GM18858 (cell line): ENCODE data around the gene OR10A3.

Experiments
- ATAC-seq: cut with Tn5 transposase; IDR thresholded peaks from one replicate; pipeline ENCODE4 v1.9.1; 2021; ENCODE audit not compliant: unreplicated experiment

OR10A3 gene, protein sequence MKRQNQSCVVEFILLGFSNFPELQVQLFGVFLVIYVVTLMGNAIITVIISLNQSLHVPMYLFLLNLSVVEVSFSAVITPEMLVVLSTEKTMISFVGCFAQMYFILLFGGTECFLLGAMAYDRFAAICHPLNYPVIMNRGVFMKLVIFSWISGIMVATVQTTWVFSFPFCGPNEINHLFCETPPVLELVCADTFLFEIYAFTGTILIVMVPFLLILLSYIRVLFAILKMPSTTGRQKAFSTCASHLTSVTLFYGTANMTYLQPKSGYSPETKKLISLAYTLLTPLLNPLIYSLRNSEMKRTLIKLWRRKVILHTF

GRCh38 chr11:7941608-7942007 lies at the start of gene OR10A3:
OR10A3 (minus strand) TSS chr11:7941708; CDS start chr11:7939520, 2,188 bp downstream.
- ATAC-seq = no peak

DNA sequence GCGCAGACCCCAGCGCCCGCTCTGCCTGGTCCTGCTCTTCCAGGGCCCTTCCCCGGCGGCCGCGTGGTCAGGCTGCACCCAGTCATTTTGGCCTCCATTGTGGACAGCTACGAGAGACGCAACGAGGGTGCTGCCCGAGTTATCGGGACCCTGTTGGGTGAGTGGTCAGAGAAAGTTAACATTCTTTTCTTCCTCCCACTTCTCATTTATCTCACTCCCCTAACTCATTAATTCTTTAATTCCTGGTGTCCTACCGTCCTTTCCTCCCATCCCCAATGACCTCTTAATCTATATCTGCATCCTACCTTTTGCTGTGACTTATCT lies 46.0 kb upstream of the OR10A3 start:
- ATAC-seq = peak; percentile 2

DNA sequence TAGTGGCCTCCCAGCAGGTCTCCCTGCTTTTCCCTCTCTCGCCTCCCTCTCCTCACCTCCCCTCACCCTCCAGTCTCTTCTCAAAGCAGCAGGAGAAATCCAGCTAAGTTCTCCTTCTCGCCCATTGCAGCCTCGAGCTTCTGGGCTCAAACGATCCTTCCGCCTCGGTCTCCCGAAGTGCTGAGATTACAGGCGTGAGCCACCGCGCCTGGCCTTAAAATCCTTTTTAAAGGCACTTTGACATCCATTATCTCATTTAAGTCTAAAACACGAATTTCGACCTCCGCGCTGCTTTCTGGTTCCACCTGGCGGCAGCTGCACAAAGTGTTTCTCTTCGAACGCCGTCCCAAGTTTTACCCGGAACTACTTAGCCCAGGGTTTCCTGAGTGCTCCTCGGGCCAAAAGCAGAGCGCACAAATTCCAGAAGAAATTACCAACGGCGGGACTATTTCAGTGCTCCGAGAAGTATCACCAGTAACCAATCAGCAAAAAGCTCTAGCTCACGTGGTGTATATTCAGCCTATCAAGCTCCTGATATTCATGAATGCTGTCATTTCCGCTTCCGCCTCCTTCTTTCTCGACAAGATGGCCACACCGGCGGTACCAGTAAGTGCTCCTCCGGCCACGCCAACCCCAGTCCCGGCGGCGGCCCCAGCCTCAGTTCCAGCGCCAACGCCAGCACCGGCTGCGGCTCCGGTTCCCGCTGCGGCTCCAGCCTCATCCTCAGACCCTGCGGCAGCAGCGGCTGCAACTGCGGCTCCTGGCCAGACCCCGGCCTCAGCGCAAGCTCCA lies 45.5 kb upstream of the OR10A3 start, which contains the start of gene EIF3F:
Gene EIF3F (plus strand): TSS at position 570 of the 792 bp plus-strand sequence. CDS start 16 bp downstream, at position 586.
- peak; percentile 94 for ATAC-seq

GRCh38 chr11:7983832-7984590 lies 42.5 kb upstream of the OR10A3 start:
- ATAC-seq = no peak

DNA sequence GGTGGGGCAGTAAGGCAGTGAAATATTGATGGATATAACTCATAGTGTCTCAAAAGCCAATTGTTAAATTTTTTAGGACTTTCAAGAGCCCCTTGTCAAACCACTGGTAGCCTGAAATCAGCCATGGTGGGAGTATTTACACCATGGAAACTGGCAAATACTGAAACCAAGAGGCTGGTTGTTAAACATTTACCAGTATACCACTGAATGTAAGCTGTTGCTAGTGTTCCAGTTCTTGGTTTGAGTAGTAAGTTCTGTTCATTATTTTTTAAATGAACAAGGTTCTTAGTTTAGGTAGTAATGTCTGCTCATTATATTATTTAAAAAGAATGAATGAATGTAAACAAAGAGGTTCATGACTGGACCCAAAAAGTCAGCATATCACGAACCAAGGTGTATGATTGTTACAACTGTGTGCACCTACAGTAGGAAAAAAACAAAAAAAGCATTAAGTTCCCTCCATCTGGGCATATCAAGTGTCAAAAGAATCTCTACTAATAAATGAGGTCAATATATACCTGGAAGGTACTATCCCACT lies 41.1 kb upstream of the OR10A3 start:
- ATAC-seq = peak; percentile 32

DNA sequence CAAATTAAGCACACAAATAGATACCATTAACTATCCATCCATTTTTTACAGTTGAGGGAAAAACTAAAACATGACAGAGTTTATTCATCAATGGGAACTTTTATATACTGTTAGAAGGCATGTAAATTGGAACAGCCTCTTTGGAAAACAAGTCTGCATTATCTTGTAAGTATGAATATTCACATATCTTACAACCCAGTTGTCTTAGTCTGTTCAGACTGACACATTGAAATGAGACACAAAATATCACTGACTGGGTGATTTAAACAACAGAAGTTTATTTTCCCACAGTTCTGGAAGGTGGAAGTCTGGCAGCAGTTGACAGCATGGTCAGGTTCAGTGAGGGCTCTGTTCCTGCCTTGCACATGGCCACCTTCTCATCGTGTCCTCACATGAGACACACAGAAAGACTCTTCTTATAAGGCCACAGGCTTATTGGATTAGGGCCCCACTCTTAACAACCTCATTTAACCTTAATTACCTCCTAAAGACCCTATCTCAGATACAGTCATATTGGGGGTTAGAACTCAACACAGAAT lies 40.2 kb upstream of the OR10A3 start:
- ATAC-seq = no peak

- no peak for ATAC-seq
Observed at GRCh38 chr11:7977232-7977917, 35.9 kb upstream of the OR10A3 start.

- no peak for ATAC-seq
Observed at GRCh38 chr11:7974668-7975067, 33.2 kb upstream of the OR10A3 start.

DNA sequence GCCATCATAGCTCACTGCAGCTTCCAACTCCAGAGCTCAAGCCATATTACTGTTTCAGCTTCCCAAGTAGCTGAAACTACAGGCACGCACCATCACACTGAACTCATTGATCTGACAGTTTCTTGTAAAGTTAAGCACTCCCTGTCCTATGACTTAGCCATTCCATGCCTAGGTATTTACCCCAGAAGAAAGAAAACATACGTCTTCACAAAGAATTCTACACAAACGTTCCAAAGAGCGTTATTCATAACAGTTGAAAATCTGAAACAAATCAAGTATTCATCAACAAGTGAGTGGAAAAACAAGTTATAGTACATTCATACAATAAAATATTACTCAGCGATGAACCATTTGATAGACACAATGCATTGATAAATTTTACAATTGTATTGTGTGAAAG lies 31.5 kb upstream of the OR10A3 start:
- no peak for ATAC-seq

- no peak for ATAC-seq
Observed at GRCh38 chr11:7971846-7972245, 30.3 kb upstream of the OR10A3 start.

- no peak for ATAC-seq
Observed at GRCh38 chr11:7969756-7970646, 28.5 kb upstream of the OR10A3 start.

- ATAC-seq = no peak
Observed at GRCh38 chr11:7968686-7969085, 27.2 kb upstream of the OR10A3 start.

DNA sequence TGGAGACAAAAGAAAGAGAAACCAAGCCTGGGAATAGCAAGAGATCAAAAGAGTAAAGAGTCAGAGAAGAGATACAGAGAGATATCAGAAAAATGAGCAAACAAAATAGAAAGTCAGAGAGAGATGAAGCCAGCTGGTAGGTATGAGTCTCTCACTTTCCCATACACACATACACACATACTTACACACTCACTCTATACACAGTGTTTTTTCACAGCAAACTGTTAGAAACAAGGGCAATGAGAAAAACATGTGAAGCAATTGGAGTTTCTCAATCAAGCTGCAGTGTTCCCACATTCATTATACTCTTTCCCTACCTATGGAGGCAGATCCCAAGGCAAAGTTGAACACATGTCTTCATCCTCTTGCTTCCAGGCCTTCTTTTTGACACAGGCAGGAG lies 26.3 kb upstream of the OR10A3 start:
- no peak for ATAC-seq

- ATAC-seq = no peak
Observed at GRCh38 chr11:7967097-7967496, 25.6 kb upstream of the OR10A3 start.

DNA sequence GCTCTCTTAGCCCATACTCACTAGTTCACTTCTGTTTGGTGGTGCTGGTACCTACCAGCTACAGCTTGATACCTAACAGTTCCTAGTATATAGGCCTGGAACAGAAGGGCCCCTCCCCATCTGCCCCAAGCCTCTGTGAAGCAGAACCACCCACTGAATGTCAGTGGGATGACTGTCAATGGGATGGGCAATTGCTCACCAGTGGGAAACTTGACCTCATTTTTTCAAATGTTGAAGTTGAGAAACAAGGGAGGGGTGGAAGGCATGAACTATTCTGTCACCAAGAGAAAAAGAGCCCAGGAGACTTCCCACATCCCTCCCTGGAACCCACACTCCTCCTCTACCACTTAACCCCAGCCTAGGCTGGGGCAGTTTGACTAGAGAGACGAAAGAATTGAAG lies 23.9 kb upstream of the OR10A3 start, which contains the start of gene NLRP10:
Gene NLRP10 (minus strand): TSS at position 62 of the 400 bp plus-strand sequence. CDS start 1,952 bp downstream, outside the sequence.
- no peak for ATAC-seq

- ATAC-seq = no peak
Observed at GRCh38 chr11:7964873-7965272, 23.4 kb upstream of the OR10A3 start.

GRCh38 chr11:7964261-7964660 lies 22.8 kb upstream of the OR10A3 start:
- ATAC-seq = no peak

GRCh38 chr11:7955191-7955590 lies 13.7 kb upstream of the OR10A3 start:
- no peak for ATAC-seq

- ATAC-seq = no peak
Observed at GRCh38 chr11:7949934-7950333, 8.4 kb upstream of the OR10A3 start.
